Iris pigment epithelial cell (primary cell): ENCODE data around the gene UGT2B7.
A peak's percentile ranks its signal among the peaks of the same experiment; 100 is the strongest.
"Not testable (repeated sequence)": the region's sequence is repeated elsewhere in the genome, so short reads cannot be mapped to it uniquely, and the experiment has no call there.

Source experiments
- DNase-seq: peaks from one replicate; pipeline ENCODE4 v3.0.0-alpha.2; 2011; ENCODE audit warnings: low read depth

The UGT2B7 gene

DNA sequence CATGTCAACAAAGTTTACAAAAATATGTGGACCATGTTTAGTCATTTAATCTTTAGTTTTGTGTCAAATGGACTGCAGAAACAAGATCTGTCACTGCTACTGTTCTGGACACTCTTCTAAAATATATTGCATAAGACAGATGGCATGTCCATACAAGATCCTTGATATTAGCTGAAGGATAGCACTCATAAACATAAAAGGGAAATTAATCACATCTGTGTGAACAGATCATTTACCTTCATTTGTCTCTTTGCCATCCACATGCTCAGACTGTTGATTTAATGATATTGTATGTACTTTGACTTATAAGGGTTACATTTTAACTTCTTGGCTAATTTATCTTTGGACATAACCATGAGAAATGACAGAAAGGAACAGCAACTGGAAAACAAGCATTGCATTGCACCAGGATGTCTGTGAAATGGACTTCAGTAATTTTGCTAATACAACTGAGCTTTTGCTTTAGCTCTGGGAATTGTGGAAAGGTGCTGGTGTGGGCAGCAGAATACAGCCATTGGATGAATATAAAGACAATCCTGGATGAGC, at the start of gene UGT2B7:
UGT2B7 (plus strand) TSS at position 364 of the 546 bp plus-strand sequence; CDS start at position 411, 47 bp downstream.
- no peak for DNase-seq

DNA sequence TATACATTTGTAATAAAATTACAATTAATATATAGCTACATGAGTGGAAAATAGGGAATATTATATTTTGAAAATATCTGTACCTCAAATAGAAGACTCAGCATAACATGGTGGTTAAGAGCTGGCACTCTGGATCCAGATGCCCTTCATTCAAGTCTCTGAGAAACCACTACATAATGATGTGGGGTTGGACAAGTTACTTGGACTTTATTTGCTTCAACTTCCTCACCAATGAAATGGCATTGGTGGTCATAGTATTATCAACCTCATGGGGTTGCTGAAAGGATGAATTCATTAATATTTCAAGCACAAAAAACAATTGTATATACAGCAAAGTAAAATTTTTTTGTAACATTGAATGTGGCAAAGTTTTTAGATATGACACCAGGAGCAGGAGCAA, 46.4 kb upstream of the UGT2B7 start:
- DNase-seq = no peak

DNA sequence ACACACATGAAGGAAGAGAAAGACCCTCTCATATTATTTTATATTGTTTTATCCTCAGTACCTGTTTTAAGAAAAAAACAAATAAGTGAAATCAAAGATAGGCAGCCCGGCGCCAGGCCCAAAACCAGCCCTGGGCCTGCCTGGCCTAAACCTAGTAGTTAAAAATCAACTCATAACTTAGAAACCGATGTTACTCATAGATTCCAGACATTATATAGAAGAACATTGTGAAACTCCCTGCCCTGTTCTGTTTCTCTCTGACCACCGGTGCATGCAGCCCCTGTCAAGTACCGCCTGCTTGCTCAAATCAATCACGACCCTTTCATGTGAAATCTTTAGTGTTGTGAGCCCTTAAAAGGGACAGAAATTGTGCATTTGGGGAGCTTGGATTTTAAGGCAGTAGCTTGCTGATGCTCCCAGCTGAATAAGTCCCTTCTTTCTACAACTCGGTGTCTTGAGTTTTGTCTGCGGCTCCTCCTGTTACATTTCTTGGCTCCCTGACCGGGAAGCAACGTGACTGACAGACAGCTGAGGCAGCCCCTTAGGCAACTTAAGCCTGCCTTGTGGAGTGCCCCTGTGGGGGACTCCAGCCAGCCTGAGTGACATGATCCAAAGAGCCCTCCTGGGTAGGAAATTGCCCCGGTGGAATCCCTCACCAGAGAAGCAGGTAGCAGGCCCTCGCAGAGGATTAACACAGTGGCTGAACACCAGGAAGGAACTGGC, 45.3 kb upstream of the UGT2B7 start:
- peak; percentile 66 for DNase-seq

DNA sequence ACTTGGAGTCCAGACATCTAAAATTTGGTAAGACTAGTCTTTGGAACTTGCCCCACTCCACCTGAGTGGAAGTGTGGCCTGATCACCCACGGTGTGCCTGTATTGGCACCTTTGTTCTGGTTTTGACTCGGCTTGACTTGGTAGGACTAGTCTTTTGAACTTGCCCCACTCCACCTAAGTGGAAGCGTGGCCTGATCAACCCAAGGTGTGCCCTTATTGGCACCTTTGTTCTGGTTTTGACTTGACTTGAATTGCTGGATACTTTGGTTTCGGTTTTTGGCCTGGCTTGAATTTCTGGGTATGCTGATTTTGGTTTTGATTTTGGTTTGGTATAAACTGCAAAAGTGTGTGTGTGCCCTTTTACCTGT, 44.7 kb upstream of the UGT2B7 start:
- DNase-seq = no peak

DNA sequence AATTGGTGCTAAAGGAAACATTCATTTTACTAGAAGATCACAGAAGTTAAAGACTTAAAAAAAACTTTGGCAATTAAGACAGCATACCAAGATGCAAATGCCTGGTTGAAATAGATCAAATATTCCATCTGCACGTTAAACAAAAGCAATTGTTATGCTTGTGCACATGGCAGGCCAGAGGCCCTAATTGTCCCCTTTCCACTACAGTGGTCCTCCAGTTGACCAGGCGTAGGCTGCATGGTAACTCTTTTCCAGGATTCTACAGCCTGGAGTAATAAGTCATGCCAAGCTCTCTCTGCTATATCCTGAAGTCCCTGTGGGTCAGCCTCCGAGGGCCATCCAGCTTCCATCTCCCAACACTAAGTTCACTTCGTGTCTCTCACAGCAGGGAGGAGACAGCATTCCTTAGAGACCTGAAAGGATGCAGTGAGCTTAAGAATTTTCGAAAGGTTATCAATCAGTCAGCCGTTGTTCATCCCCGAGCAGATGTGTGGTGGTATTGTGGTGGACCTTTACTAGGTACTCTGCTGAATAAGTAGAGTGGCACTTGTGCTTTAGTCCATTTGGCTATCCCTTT, 42.9 kb upstream of the UGT2B7 start:
- not testable (repeated sequence) for DNase-seq

DNA sequence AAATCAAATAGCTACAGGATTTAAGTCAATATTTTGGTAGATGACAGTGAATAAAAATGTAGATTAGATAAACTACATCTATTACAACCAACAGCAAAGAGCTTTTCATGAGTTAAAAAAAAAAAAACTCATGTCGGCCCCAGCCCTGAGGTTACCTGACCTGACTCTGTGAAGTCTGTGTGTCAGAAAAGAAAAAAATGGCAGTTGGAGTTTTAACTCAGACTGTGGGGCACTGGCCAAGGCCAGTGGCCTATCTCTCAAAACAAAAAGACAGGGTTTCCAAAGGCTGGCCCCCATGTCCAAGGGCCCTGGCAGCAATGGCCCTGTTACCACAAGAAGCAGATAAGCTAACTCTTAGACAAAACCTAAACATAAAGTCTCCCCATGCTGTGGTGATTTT, 42.2 kb upstream of the UGT2B7 start:
- not testable (repeated sequence) for DNase-seq

DNA sequence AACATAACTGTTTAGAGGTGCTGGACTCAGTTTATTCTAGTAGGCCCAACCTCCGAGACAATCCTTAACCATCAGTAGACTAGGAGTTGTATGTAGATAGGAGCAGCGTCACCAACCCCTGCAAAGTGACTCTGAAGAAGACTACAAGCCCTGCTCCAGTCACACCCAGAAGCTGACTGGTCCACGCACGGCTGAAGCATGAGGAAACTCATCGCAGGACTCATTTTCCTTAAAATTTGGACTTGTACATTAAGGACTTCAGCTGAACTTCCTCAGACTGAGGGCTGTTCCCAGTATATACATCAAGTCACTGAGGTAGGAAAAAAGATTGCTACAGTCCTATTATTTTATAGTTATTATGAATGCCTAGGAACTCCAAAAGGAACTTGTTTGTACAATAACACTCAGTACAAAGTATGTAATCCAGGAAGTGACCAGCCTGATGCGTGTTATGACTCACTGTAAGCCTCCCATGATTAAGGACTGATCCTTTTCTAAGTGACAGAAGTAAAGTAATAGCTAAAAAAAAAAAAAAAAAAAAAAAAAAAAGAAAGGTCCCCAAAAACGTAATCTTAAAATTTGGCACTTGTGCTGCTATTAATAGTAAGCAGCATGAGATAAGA, 41.6 kb upstream of the UGT2B7 start:
- peak; percentile 91 for DNase-seq

DNA sequence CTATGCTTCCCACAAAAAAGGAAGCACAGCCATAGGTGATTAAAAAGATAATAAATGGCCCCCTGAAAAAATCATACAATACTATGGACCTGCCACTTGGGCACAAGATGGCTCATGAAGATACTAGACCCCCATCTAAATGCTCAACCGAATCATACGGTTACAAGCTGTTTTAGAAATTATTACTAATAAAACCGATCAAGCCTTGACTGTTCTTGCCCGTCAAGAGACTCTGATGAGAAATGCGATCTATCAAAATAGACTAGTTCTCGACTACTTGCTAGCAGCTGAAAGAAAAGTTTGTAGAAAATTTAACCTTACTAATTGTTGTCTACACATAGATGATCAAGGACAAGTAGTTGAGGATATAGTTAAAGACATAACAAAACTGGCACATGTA, 40.1 kb upstream of the UGT2B7 start:
- DNase-seq = no peak

DNA sequence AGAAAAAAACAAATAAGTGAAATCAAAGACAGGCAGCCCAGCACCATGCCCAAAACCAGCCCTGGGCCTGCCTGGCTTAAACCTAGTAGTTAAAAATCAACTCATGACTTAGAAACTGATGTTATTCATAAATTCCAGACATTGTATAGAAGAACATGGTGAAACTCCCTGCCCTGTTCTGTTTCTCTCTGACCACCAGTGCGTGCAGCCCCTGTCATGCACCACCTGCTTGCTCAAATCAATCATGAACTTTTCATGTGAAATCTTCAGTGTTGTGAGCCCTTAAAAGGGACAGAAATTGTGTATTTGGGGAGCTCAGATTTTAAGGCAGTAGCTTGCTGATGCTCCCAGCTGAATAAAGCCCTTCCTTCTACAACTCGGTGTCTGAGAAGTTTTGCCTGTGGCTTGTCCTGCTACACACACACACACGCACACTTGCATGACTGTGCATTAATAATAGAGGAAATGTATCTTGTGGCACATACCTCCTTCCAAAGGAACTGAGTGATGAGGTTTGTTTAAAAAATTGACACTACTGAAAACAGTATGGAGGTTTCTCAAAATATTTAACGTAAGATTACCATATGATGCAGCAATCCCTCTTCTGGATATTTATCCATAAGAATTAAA, 39.2 kb upstream of the UGT2B7 start:
- DNase-seq = peak; percentile 19

DNA sequence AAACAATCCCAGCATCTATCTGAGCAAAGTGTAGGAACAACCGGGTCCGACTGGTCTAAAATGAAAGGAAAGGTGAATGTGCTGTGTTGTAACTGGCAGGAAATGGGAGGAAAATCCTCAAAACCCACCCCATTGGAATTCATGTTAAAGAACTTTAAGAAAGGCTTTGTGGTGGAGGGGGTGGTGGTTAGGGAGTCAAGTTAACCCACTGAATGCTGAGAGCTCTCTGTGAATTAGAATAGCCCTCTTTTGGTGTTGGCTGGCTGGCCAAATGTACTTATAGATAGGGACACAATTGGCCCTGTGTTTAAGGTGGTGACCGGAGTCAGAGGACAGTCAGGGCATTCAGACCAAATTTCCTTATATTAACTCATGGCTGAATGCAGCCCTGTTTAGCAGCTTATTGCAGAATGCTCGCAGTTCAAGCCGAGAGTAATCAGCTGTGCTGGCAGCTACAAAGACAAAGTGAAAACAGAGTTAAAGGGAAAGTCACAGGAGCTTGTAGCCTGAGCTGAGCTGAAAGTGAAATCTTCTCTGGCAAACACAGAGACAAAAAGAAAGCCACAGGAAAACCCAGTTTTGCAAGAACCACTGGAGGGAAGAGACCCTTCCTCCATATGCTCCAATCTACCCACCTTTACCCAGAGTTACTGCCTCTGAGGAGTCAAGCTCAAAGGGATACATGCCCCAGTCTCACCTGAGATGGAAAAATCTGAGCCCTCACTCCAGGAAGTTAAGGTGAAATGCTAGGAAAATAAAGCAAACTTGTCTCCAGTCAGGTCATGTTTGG, 38.5 kb upstream of the UGT2B7 start:
- peak; percentile 59 for DNase-seq

DNA sequence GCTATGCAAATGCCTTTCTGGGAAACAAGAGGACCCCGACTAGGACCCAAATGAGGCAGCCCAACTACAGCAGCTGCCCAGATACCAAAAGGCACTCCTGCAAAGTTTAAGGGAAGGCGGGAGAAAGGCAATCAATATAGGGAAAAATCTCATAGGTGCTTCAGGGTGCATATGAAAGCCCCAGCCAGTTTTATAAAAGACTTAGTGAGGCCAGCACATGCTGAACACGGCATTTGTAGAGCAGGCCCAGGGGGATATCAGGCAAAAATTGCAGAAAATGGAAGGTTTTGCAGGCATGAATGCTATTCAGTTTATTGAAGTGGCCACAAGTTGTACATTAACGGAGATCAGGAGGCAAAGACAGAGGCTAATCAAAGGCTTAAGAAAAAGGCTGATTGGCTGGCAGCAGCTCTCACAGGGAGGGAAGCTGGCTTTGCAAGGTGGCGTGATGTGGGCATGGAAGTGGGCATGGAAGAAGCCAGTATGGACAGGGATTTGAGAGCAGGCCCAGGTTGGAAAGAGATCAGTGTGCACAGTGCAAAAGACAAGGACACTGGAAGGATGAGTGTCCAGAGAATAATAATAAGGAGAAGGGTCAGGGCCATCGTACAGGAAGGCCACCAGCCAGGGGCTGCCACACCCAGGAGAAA, 37.7 kb upstream of the UGT2B7 start:
- DNase-seq = no peak

DNA sequence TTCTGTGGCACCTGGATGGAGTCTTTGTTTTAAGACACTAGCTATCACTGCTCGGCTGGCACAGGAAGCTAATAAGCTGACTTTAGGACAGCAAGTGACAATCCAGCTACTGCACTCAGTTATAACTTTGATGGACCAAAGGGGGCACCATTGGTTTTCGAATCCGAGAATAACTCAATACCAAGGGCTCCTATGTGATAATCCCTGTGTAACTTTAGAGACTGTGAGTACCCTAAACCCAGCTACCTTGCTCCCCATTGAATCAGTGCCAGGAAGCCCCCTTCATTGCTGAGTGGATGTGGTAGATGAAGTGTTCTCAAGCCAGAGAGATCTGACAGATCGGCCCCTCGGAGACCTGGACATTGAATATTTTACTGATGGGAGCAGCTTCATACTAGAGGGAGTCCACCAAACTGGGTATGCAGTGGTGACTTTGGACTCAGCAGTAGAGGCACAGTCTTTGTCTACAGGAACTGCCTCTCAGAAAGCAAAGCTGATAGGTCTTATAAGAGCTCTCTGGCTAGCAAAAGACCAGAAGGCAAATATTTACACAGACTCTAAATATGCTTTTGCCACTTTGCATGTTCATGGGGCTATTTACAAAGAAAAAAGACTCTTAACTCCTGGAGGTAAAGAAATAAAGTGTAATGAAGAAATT, 35.5 kb upstream of the UGT2B7 start:
- DNase-seq = no peak

DNA sequence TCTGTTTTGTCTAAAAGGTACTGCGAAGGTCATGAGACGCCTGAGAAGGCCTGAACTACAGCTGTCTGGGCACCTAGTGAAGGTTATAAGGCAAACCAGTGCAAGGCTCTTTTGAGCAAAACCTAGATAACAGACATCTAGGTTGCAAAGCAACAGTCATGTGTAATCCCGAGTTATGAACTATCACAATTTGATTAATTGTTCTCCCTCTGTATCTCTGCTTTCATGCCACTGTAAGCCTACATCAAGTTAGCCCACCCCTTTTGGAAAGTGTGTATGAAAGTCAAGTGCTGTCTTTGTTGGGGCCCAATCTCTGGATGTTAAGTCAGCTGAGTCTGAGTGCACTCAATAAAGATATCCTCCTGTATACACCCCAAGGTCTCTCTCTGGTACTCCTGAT, 31.9 kb upstream of the UGT2B7 start:
- no peak for DNase-seq

DNA sequence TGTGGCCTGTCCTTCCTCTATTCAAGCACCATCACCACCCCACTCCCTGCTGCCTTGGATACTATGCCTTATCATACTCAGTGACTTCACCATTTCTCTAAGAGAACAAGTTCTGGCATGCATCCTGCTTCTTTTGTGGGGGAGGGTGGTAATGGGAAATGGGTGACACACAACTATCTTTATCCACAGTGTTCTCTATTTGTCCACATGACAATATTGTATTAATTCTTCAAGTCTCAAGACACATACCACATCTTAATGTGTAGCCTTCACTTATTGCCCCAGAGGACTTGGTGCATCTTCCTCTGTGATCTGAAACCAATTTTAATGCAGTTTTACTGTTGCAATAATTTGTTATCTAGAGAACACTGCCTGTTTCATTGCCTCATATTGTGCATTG, 29.3 kb upstream of the UGT2B7 start:
- peak; percentile 42 for DNase-seq

DNA sequence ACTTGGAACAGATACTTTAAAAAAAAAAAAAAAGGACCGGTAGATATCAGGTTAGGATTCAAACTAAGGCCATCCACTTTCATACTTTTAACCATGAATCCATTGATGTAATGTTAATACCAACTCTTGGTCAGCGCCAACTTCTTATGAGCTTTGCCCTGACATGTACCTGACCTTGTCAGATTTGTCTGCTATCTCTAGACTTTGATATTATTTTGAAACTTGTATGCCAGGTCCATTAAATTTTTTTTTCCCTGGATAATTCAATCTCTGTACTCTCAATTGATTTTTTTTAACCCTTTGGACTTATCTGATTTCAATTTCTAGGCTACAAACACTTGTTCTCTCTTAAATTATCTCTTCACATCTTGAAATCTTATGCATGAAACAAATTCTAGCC, 27.2 kb upstream of the UGT2B7 start:
- DNase-seq = no peak

DNA sequence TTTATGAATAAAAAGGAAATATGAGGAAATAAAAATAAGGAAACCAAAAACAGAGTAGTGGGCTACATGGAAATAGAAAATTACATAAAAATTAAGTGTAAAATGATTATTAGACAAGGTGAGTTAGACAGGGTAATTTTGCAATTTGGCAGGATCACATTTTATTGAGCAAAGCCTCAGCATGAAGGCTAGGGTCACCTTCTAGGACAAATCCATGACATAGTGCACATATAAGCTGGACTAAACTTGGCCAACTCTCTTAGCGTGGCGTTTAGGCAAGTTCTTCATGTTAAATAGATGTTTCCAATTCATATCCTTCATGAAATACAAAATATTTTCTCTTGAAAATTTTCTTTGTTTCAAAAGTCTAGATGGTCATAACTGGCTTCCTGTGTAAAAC, 25.7 kb upstream of the UGT2B7 start:
- DNase-seq = no peak

DNA sequence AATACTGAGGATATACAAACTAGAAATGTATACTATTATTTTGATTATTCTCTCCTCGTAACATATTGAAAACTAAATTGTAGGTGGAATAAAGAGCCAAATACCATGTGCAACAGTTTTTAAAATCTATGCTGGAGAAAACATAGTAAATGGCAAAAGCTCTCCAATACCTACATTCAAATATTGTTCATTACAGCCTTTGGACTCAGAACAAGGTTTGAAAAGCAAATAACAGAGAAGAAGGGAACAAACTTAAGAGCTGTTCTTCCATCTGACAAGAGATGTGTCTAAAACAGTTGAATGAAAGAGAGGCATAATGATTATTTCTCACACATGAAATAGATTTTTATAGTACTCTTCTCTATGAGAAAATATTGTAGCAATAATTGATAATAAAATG, 25.0 kb upstream of the UGT2B7 start:
- DNase-seq = no peak

DNA sequence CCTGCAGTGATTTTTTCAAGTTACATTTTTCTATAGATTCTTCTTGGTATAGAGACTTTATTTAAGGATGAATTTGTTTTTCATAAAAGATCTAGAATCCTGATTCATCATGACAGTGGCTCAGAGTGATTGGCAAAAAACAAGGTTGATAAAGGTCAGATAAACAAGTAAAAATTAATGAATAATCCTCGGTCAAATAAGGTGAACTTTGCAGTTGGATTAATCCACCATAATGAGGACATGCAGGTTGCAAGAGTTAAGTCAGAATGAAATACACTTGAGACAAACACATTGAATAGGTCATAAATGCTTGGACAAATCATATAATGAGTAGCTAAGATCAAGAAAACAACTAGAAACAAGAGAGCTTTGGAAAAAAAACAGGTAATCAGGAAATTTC, 22.9 kb upstream of the UGT2B7 start:
- no peak for DNase-seq

DNA sequence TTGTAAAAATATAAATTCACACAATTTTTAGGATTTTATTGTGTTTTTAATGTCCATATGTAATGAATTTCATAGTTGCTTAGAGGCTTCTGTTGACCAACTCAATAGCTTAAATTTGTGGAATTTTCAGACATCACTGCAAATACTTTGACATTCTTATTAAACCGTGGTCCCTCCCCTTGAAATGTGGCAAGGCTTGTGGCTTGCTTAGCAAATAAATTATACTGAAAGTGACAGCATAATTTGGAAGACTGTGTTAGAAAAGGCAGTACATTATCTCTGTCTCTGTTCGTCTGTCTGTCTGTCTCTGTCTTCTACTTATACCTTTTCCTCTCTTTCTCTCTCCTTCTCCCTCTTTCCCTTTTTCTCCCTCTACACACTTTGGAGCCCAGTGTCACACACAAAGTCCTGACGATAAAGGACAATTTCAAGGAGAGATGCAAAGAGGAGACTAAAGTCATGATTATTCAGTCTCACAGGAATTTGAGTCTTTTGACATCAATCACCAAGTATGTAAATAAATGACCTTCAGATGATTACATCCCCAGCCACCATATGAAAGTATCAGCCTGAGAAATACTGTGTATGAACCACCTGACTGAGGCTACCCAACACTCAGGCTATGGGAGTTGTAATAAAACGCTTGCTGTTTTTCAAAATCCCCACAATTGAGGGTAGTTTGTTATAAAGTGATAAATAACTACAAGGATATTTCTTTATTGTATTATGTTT, 21.0 kb upstream of the UGT2B7 start:
- DNase-seq = peak; percentile 46

DNA sequence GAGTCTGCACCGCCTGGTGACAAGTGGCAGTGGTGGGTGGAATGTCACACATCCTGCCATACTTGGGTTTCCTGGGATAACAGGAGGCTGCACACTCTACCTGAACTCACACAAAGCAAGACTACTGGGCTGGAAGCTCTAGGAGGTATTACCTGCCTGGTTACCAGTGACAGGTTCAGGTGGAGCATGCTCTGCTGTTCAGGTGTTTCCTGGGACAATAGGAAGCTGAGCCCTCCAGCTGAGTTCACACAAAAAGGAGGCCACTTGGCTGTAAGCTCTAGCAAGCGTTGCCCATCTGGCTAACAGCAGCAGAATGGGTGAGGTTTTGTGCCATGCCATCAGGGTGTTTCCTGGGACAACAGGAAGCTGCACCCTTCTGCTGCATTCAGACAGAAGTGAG, 17.4 kb upstream of the UGT2B7 start:
- no peak for DNase-seq
